ENCODE data around the gene KDF1.
"Not testable (repeated sequence)": the region's sequence is repeated elsewhere in the genome, so short reads cannot be mapped to it uniquely, and the experiment has no call there.

Gene KDF1

GRCh38 chr1:26953374-26953773, 6.9 kb downstream of the KDF1 start:
- DNase-seq, result no peak

GRCh38 chr1:26951821-26952497, 8.3 kb downstream of the KDF1 start:
- DNase-seq, result no peak

DNA sequence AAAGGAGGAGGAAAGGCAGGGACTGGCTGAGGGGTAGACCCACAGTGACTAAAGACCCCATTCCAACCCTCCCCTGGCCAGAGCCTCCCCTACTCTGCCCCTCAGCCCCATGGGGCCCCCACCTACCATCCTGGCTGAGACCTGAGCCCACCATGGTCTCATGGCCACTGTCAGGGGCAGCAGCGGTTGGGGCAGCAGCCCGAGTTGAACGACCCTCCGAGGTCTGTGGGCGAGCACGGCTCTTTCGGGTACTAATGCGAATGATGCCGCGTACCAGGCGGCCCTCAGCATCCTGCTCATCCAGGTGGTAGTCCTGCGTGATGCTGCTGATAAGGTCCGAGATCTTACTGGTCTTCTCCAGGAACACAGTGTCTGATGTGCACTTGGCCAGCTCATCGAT, 9.1 kb downstream of the KDF1 start:
- DNase-seq, result no peak

DNA sequence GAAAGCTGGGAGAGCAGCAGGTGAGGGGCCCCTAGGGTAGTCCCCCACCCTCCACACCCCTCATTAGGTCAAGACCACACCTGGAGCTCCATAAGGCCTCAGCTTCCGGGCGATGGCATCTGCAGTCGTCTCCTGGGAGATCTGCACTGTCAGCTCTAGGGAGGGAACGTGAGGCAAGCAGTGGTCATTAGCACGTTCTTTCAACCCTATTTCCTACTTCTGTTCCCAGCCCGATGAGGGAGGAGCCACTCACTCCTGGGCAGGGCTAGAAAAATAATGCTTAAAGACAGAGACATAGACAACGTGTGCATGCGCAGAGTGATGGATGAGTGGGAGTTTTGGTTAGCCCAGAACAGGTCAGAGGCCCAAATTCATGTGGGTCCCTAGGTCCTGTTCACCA, 9.7 kb downstream of the KDF1 start:
- DNase-seq, result no peak

- DNase-seq, result no peak
These were observed 10.3 kb downstream of the KDF1 start for GRCh38 chr1:26949926-26950319.

GRCh38 chr1:26949266-26949925, 10.9 kb downstream of the KDF1 start:
- DNase-seq, result no peak

GRCh38 chr1:26948725-26949057, 11.6 kb downstream of the KDF1 start:
- DNase-seq, result not testable (repeated sequence)

- no peak for DNase-seq
These were observed 14.0 kb downstream of the KDF1 start for GRCh38 chr1:26946270-26946669.

- DNase-seq, result no peak
These were observed 14.5 kb downstream of the KDF1 start for GRCh38 chr1:26945728-26946127.

- no peak for DNase-seq
These were observed 15.1 kb downstream of the KDF1 start for GRCh38 chr1:26945138-26945537.

DNA sequence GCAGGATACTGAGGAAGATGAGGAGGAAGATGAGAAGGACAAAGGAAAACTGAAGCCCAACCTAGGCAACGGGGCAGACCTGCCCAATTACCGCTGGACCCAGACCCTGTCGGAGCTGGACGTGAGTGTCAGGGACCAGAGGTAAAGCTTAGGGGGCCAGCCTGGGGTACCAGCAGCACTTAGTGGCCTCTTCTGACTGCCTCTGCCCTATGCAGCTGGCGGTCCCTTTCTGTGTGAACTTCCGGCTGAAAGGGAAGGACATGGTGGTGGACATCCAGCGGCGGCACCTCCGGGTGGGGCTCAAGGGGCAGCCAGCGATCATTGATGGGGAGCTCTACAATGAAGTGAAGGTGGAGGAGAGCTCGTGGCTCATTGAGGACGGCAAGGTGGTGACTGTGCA, 17.6 kb downstream of the KDF1 start:
- no peak for DNase-seq

GRCh38 chr1:26941311-26941710, 19.0 kb downstream of the KDF1 start:
- DNase-seq, result no peak

- DNase-seq, result no peak
These were observed 21.6 kb downstream of the KDF1 start for GRCh38 chr1:26938659-26939025.

DNA sequence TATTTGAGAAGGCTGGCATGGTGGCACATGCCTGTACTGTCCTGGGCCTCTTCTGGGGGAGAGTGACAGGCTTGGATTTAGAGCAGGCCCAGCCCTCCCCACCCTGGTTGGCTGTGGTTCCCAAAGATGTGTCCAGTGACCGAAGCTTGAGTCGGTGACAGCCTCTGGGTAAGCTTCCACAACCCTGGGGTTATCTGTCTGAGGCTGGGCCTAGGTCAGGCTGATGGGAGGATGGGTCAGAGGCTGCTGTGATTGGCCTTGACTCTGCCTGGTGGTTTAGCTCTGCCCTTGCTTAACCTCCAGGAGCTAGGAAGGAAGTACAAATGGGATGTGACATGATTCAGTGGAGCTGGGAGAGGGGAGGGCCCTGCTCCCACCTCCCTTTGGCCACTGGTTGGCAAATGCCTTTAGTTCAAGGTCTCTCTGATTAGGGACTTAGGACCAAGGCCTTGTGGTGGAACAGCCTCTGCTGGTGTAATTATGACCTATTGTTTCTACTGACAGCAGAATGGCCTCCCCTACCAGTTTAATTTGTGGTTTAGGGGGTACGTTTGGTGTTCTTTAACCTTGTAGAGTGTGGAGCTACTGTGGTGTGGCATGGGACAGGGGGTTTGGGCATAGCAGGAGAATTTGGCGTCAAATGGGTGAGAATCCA, 22.1 kb downstream of the KDF1 start:
- DNase-seq, result no peak

DNA sequence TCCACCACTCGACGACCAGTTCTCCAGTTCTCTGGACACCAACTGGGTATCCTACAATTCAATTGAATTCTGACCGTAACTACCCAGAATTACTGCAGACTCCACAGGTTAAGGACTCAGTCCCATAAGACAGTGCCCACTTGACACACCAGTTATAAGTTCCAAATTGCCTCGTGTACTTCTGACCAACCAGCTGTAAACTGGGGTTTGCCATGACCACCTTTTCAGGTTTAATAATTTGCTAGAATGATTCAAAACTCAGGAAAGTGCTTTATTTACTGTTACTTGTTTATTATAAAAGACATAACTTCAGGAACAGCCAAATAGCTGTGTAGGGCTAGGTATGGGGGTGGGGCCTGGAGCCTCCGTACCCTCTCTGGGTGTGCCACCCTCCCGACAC, 23.4 kb downstream of the KDF1 start:
- DNase-seq, result no peak

GRCh38 chr1:26932531-26932930, 27.7 kb downstream of the KDF1 start:
- DNase-seq, result no peak

DNA sequence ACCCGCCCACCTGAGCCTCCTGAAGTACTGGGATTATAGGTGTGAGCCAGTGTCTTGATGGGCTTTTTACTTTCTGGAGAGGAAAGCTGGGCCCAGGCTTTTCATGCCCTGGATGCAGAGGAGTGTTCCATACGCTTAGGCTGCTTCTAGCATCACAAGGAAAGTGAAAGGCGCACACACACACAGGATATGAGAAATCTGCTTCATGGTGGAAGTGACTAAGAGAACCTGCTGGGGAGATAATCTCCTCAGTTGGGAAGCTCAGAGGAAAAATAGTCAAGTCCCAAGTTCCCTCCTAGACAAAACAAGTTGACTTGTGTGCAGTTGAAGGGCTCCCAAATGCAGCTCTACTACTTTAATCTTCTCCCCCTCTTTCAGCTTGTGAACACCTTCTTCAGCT, 36.6 kb downstream of the KDF1 start:
- DNase-seq, result peak; percentile 26

DNA sequence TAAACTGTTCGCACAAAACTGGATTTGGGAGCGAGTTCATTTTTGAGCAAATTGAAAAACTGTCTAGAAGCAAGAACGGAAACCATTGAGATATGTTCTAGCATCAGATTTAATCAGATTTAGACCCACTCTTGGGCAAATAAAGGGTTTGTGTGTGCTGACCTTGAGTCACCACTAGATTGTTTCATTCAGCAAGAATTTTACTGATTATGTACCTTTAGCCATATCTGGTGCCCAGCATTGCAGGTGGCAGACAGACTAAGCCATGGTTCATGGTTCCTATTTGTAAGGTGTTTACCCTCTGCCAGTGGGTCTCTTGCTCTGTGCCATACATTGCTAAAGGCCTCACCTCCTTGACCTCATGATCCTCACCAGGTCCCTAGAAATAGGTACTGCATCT, 37.4 kb downstream of the KDF1 start:
- DNase-seq, result no peak

DNA sequence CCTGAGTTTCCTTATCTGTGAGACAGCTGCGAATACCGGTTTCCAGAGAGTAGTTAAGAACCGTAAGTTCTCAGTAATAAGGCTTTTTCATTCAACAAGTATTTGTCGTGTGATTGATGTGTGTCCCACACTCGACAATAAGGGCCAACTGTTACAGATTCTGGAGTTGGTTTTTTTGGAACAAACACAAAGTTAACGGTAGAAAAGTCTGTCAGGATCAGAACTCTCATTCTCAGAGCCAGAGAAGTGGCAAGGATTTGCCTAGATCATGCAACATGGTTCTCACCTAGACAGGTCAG, 37.9 kb downstream of the KDF1 start:
- no peak for DNase-seq

DNA sequence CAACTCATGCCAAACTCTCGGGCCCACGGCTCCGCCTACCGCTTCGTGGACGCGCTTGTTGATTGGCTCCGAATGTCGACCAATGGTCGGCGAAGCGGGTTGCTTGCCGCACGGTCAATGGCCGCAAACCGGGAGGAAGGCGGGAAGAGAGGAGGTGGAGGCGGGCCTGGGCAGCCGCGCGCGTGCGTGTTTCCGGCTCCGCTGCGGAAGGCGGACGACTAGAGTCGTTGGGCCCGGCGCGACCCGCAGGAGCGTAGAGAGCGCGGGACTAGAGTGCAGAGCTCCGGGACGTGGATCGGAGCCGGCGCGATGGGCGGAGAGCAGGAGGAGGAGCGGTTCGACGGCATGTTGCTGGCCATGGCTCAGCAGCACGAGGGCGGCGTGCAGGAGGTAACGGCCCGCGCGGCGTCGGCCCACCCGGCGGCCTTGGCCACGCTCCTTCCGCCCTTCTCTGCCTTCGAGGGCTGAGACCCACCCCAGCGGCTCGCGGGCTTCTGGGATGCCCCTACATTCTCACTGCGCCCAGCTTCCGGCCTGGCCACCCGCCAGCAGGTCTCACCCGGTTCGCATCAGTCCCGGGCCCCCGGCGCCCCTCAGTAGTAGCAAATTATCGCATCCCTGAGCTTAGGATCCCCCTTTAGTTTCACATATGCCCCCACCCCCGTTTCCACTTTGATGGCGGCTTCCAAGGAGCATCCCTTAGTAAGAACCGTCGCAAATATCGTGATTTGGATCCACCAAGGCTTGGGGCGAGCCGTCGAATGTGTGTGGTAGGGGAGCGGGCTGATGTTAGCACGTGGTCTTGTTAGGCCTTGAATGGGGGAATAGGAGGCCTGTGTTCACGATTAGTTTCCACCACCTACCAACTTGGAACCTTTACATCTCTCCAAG, 38.5 kb downstream of the KDF1 start, which contains the start of gene NUDC:
NUDC (plus strand) TSS at position 204 of the 891 bp plus-strand sequence; CDS start at position 310, 106 bp downstream.
- peak; percentile 98 for DNase-seq

GRCh38 chr1:26921126-26921539, 39.1 kb downstream of the KDF1 start:
- no peak for DNase-seq

GRCh38 chr1:26915204-26915842, 44.9 kb downstream of the KDF1 start:
- DNase-seq, result no peak
